Neural progenitor cell (in vitro differentiated cells): Measurements from ENCODE around the gene HADH.

ENCODE experiments used
- EZH2 ChIP-seq: fragments of 200-600 bp; sonication (generic); IDR thresholded peaks from 2 replicates; pipeline ENCODE4 v1.6.1; 2017; ENCODE audit warnings: antibody characterized with exemption, mild to moderate bottlenecking, moderate library complexity
- TF ChIP-seq, protein P1 (sequence below): fragments of 200-600 bp; sonication (generic); IDR thresholded peaks from 2 replicates; pipeline ENCODE4 v1.5.1; 2017; ENCODE audit warnings: antibody characterized with exemption, mild to moderate bottlenecking

DNA sequence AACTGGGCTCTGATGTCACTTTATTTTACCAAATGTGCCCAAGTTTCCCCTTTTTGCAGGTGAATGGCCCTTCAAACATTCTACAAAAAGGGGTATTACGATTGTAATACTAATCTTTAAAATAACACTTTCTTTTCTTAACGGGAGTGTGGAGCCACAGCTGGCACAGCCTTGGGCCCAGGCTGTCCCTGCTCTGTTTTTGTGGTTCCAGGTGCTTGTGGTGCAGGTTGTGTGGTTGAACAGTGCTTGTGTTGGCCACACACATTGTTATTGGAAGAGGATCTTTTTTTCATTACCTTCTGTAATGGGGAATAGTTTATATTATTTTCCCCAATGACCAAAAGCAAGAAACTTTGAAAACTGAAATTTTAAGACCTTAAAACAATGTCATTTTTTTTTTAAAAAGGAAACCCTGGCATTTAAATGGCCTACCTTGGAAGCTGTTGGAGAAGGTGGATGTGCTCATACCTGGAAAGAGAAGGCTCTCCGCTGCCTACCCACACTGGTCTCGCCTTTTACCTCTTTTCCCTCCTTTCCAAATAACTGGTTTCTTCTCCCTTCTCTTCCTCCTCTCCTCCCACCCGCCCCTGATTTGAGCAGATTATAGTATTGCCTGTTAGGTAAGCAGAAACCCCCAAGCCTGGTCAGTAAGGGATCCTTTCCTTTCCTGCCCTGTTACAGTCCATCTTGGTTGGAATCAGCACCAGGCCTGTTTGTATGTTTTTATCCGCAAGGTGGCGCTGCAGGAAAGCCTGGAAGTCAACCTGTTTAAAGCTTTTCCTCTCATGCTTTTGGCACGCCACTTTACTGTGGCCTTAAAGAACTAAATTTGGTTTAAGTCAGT, 28.6 kb downstream of the HADH start:
- TF ChIP-seq, protein P1, sequence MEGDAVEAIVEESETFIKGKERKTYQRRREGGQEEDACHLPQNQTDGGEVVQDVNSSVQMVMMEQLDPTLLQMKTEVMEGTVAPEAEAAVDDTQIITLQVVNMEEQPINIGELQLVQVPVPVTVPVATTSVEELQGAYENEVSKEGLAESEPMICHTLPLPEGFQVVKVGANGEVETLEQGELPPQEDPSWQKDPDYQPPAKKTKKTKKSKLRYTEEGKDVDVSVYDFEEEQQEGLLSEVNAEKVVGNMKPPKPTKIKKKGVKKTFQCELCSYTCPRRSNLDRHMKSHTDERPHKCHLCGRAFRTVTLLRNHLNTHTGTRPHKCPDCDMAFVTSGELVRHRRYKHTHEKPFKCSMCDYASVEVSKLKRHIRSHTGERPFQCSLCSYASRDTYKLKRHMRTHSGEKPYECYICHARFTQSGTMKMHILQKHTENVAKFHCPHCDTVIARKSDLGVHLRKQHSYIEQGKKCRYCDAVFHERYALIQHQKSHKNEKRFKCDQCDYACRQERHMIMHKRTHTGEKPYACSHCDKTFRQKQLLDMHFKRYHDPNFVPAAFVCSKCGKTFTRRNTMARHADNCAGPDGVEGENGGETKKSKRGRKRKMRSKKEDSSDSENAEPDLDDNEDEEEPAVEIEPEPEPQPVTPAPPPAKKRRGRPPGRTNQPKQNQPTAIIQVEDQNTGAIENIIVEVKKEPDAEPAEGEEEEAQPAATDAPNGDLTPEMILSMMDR = peak; percentile 92
- TF ChIP-seq EZH2 = no peak
